Adrenal gland (tissue), 5 donors: ENCODE measurements around the gene POTEC.
"Not testable (repeated sequence)": the region's sequence is repeated elsewhere in the genome, so short reads cannot be mapped to it uniquely, and the experiment has no call there.

Experiments
- POLR2A ChIP-seq, 2 donors: fragments of 450-650 bp; IDR thresholded peaks; one replicate each; pipeline ENCODE4 v1.6.1; 2017; ENCODE audit warnings: antibody characterized with exemption in 2 of 2, mild to moderate bottlenecking in 2 of 2, moderate library complexity in 1 of 2
- TF ChIP-seq, protein P1 (sequence below), 6 experiments: fragments of 450-650 bp in 4 of 6; fragments of 200-600 bp in 2 of 6; sonication (generic) in 1 of 6; IDR thresholded peaks; 1 replicate in 5 of 6; 2 replicates in 1 of 6; pipeline versions ENCODE4 v1.5.1 to v1.8.0; 2016 to 2021; ENCODE audit warnings: antibody characterized with exemption in 6 of 6, mild to moderate bottlenecking in 2 of 6, moderate library complexity in 1 of 6
- donor health status: DM: no; HTN: no; CAD: no.

DNA sequence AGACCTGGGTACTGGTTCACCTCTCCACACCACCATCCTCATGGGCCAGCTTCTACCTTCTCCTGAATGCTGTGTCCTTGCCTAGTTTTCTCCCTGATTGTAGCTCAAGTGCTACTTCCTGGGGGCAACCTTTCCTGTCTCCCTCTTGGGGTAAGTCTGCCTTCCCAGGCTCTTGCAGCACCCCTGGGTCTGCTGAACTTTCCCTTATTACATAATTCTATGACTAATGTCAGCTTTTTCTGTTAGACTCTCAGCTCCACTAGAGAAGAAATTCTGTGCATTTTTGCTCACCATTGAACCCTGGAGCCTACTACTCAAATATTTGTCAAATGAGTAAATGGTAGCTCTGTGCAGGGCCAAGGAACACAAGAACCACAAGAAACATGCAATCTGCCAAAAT, 73.4 kb downstream of the POTEC start:
- TF ChIP-seq, protein P1, sequence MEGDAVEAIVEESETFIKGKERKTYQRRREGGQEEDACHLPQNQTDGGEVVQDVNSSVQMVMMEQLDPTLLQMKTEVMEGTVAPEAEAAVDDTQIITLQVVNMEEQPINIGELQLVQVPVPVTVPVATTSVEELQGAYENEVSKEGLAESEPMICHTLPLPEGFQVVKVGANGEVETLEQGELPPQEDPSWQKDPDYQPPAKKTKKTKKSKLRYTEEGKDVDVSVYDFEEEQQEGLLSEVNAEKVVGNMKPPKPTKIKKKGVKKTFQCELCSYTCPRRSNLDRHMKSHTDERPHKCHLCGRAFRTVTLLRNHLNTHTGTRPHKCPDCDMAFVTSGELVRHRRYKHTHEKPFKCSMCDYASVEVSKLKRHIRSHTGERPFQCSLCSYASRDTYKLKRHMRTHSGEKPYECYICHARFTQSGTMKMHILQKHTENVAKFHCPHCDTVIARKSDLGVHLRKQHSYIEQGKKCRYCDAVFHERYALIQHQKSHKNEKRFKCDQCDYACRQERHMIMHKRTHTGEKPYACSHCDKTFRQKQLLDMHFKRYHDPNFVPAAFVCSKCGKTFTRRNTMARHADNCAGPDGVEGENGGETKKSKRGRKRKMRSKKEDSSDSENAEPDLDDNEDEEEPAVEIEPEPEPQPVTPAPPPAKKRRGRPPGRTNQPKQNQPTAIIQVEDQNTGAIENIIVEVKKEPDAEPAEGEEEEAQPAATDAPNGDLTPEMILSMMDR (IDR thresholded peaks at IDR 0.05) = not testable (repeated sequence)
- TF ChIP-seq POLR2A (IDR thresholded peaks at IDR 0.05) = not testable (repeated sequence)
